Kidney capillary endothelial cell (primary cell): ENCODE measurements around the gene SNAP91.
"Not testable (repeated sequence)": the region's sequence is repeated elsewhere in the genome, so short reads cannot be mapped to it uniquely, and the experiment has no call there.

Source experiments
- DNase-seq: peaks from one replicate; pipeline ENCODE4 v3.0.0-alpha.2; 2018; ENCODE audit warnings: low spot score

SNAP91 gene

GRCh38 chr6:83708970-83709747 lies at the start of gene SNAP91:
Gene SNAP91 (minus strand): TSS chr6:83709101. CDS start chr6:83707927, 1,174 bp downstream.
- DNase-seq: no peak

DNA sequence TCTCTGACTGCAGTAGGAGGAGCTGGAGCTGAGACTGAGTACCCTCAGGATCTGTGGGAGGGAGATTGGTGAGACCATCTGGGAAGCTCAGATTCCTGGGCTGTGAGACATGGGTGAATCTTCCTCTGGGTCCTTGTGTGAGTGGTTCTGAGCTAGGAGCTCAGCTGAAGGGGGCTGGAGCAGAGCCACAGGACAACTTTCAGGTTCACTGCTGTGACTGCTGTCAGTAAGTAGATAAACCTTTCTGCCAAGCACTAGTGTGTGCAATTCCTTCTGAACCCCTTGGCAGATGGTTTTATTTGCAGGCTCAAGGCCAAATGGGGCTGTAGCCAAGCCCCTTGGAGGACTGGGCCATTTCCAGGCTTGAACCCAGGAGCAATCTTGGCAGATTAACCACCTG lies 49.6 kb upstream of the SNAP91 start:
- no peak for DNase-seq

DNA sequence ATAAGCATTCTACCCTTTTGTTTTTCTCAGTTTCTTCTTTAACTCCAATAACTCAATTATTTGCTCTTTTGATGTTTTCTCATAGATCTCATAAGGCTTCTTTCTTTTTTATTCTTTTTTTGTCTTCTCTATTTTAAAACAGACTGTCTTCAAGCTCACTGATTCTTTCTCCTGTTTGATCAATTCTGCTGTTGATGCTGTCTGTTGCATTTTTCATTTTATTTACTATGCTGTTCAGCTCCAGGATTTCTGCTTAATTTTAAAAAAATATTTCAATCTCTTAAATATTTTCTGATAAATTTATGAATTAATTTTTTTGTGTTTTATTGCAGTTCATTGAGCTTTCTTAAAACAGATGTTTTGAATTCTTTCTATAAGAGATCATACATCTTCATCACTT lies 48.1 kb upstream of the SNAP91 start:
- DNase-seq: no peak

GRCh38 chr6:83756565-83756964 lies 47.7 kb upstream of the SNAP91 start:
- DNase-seq: no peak

- DNase-seq: not testable (repeated sequence)
Observed at GRCh38 chr6:83752375-83752774, 43.5 kb upstream of the SNAP91 start.

DNA sequence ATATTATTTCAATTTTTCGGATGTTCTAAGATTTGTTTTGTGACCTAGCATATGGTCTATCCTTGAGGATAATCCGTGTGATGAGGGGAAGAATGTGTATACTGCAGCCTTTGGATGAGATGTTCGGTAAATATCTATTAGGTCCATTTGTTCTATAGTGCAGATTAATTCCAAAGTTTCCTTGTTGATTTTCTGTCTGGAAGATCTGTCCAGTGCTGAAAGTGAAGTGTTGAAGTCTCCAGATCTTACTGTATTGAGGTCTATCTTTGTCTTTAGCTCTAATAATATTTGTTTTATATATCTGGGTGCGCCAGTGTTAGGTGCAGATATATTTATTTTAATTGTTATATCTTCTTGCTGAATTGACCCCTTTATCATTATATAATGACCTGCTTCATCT lies 32.2 kb upstream of the SNAP91 start:
- DNase-seq: no peak

DNA sequence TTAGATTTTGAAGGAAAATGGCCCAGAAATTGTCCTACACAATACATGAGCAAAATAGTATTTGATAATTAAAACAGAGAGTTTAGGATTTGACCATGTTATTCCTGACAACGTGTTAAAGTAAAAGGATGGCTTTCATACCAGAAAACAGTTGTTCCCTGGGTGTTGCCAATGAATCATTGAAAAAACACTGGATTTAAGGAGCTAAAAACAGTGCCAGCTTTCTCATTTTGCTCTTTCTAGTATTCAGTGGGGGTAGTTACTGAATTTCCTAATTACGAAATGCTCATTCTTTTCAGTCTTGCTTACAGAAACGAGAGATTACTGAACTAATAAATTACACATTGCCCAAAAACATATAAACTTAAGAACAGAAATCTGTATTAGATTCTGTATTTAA lies 26.6 kb upstream of the SNAP91 start:
- no peak for DNase-seq

DNA sequence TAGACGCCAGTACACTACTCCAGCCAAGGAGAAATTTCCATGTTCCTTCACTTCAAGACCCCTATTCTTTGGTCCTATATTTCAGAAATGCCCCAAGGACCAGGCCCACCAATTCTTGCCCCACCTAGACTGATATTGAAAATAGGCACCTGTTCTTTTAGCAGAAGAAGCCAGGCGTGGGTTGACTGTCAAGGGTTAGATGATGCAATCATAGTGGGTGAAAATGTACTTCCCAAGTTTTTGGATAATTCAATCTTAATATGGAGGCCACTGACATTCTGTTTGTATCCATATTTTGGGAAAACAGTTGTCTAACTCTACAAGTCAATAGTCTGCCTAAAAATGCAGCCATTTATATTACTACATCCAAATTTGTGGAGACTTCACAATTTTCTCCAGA lies 21.0 kb upstream of the SNAP91 start:
- DNase-seq: no peak

GRCh38 chr6:83722876-83723275 lies 14.0 kb upstream of the SNAP91 start:
- DNase-seq: no peak

DNA sequence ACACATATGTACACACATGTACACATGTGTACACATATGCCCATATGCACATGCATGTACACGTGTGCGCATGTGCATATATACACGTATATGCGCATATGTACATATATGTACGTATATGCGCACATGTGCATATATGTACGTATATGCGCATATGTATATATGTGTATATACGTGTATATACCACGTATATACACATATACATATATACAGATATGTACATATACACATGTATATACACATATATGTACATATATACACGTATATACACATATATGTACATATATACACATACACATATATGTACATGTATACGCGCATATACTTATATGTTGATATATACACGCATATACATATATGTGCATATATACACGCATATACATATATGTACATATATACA lies 8.9 kb upstream of the SNAP91 start:
- no peak for DNase-seq

- no peak for DNase-seq
Observed at GRCh38 chr6:83711958-83712357, 3.1 kb upstream of the SNAP91 start.

- no peak for DNase-seq
Observed at GRCh38 chr6:83709748-83710050, 798 bp upstream of the SNAP91 start.

DNA sequence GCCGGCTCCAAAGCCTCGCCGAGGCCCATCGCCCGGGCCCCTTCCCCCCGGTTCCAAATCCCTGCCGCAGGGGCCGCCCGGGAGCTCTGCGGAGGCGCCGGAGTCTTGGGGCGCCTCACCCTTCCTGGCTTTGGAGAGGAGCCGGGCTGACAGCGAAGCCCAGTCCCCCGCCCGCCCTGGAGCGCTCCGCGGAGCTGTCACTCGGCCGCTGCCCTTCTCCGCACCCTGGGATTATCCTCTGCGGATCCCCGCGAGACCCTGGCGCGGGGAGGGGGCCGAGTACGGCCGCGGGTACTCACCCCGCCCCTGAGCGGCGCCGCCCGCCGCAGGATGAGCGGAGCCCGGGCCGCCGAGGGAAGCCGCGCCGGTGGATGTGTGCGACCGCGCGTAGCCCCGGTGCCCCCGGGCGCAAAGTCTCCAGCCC lies 343 bp downstream of the SNAP91 start:
- DNase-seq: no peak

GRCh38 chr6:83707829-83708545 lies 914 bp downstream of the SNAP91 start:
- DNase-seq: no peak

DNA sequence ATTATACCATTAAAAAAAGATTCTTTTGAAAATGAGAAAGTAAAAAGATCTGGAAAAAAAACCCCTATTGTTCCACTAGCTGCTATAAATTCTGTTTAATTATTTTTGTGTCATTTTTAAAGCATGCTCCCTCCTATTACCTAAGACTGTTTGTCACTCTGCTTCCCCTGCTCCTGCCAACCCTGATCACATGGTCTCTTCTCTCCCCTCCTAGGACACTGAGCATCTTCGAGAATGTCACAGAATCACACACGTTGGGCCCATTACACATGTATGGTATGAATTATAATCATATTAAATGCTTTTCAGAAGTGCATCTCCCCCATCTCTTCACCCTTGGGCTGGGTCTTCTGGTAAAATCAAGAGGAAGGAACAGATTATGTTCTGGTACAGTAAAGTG lies 6.2 kb downstream of the SNAP91 start:
- DNase-seq: no peak

DNA sequence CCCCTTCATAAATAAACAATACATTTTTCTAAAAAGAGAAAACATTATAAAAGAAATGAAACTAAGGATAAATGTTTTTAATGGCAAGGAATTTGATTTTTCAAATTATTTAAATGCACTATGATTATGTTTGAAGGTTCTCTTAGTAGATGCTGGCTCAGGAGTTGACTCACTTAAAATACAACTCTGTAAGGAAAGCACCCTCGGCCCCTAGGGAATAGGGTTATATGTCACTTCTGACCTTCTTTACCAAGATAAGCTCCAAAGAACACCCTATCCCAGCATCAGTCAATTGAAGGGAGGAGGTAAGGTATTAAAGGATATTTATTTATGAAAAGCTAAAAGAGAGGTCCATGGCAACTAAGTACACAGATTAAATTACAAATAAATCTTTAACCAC lies 6.8 kb downstream of the SNAP91 start:
- no peak for DNase-seq

DNA sequence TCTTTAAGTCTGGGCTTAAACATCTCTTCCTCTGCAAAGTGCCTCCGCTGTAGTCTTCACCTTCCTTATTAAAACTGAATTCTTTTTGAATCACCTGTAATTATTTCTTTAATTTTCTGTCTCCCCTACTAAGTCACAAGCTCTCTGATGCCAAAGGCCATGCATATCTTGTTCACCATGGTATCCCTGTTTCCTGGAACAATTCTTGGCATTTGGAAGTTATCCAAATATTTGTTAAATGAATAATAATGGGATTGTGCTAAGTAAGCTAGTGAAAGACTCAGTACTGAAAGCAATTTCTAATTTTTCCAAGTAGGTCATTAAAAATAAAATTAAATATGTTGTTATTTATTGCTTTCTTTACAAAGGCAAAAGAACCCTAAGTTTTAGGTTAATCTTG lies 12.2 kb downstream of the SNAP91 start:
- DNase-seq: no peak

DNA sequence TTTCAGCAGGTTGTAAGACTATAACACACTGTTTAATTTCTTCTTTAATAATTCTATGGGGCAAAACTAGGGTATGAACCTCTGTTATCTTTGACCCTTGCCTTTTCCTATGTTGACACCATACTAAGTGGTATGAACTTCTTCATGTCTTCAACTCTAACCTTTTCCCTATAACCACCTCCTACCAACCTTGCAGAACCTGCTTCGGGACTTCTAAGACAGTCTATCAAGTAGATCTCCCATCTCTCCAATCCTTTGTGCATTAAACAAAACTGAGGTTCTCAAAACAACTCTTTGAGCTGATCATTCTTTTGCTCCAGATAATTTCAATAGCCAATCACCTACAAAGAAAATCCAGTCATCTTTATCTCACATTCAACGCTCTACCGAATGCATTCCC lies 23.4 kb downstream of the SNAP91 start:
- DNase-seq: no peak

GRCh38 chr6:83677791-83678190 lies 31.1 kb downstream of the SNAP91 start:
- no peak for DNase-seq

DNA sequence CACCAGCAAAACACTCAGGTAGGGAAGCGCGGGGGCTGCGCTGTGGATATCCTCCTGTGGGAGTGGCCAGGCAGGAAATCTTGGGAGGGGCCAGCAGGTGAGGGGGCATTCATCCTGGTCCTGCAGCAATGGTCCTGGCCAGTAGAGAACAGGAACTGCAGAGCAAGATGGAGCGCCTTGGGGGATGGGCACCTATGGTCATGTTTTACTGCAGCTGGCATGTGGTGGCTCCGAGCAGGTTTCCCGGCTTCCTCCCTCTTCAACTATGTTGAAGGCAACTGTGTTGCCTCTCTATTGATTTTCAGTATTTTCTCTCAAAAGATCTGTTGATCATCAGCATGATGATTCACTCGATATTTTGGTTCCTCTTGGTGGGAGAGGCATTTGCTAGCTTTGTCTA lies 70.9 kb downstream of the SNAP91 start:
- DNase-seq: no peak

DNA sequence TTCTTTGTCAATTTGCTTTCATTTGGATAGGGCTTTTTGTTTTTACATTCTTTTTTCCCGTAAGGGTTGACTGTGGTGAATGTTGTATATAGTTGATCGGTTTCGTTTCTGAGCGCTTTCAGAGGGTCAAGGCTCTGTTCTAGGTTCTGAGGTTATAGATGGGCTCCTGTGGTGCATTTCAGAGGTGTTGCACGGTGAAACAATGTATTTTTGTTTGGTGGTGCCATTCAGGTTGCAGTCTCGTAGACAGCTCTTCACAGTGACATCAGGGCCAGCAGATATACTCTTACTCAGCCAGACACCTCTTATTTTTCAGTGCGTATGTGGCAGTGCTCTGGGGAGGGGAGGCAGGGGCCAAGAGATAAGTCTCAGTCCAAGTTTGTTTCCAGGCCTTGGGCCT lies 72.1 kb downstream of the SNAP91 start:
- DNase-seq: no peak

DNA sequence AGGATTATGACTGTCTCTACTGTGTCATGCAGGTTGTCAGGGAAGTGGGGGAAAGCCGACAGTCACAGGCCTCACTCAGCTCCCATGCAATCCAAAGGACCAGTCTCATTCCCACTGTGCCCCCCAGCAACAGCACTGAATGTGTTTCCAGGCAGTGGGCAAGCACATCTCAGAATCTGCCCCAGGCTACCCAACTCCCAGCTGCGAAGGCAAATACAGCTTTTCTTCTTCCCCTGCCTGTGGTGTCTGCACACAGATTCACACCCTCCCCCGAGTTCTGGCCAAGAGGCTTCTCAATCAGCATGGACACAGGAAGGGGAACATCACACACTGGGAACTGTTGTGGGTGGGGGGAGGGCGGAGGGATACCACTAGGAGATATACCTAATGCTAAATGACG lies 75.3 kb downstream of the SNAP91 start:
- DNase-seq: no peak

DNA sequence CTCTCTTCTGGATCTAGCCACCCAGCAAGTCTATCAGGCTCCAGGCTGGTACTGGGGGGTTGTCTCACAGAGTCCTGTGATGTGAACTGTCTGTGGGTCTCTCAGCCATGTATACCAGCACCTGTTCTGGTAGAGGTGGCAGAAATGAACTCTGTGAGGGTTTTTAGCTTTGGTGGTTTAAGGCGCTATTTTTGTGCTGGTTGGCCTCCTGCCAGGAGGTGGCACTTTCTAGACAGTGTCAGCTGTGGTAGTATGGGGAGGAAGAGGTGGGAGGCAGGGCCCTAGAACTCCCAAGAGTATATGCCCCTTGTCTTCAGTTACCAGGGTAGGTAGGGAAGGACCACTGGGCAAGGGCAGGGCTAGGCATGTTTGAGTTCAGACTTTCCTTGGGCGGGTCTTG lies 75.8 kb downstream of the SNAP91 start:
- DNase-seq: no peak

DNA sequence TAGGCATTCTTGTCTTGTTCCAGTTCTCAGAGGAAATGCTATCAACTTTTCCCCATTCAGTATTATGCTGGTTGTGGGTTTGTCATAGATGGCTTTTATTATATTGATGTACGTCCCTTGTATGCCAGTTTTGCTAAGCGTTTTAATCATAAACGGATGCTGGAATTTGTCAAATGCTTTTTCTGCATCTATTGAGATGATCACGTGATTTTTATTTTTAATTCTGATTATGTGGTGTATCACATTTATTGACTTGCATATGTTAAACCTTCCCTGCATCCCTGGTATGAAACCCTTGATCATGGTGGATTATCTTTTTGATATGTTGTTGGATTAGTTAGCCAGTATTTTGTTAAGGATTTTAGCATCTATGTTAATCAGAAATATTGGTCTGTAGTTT lies 79.0 kb downstream of the SNAP91 start:
- DNase-seq: not testable (repeated sequence)
